HEK293 (cell line): Measurements from ENCODE around the gene CCDC61.
A peak's percentile ranks its signal among the peaks of the same experiment; 100 is the strongest.

Source experiments
- EGR2 ChIP-seq: fragments of 450-650 bp; formaldehyde crosslinking; IDR thresholded peaks from 2 replicates; pipeline ENCODE4 v1.5.1; 2016; ENCODE audit warnings: low read depth, missing biosample characterization, missing genetic modification characterization
- FEZF1 ChIP-seq: fragments of 450-650 bp; formaldehyde crosslinking; IDR thresholded peaks from 2 replicates; pipeline ENCODE4 v1.5.1; 2016; ENCODE audit warnings: missing biosample characterization, missing genetic modification characterization
- OSR2 ChIP-seq: fragments of 450-650 bp; formaldehyde crosslinking; IDR thresholded peaks from 2 replicates; pipeline ENCODE4 v1.5.1; 2016; ENCODE audit warnings: missing biosample characterization, missing genetic modification characterization
- RBAK ChIP-seq: fragments of 450-650 bp; formaldehyde crosslinking; IDR thresholded peaks from 2 replicates; pipeline ENCODE4 v1.5.1; 2016; ENCODE audit warnings: missing biosample characterization, missing genetic modification characterization
- SCRT2 ChIP-seq: fragments of 450-650 bp; formaldehyde crosslinking; IDR thresholded peaks from 2 replicates; pipeline ENCODE4 v1.5.1; 2016; ENCODE audit warnings: missing biosample characterization, missing genetic modification characterization
- SP2 ChIP-seq: fragments of 450-650 bp; formaldehyde crosslinking; IDR thresholded peaks from 2 replicates; pipeline ENCODE4 v1.5.1; 2016; ENCODE audit warnings: missing biosample characterization, missing genetic modification characterization
- ZEB2 ChIP-seq: fragments of 450-650 bp; formaldehyde crosslinking; IDR thresholded peaks from 2 replicates; pipeline ENCODE4 v1.5.1; 2016; ENCODE audit warnings: missing biosample characterization, missing genetic modification characterization
- ZFP37 ChIP-seq: fragments of 450-650 bp; formaldehyde crosslinking; IDR thresholded peaks from 2 replicates; pipeline ENCODE4 v1.5.1; 2016; ENCODE audit warnings: missing biosample characterization, missing genetic modification characterization
- ZNF10 ChIP-seq: fragments of 450-650 bp; formaldehyde crosslinking; IDR thresholded peaks from 2 replicates; pipeline ENCODE4 v1.5.1; 2017; ENCODE audit warnings: missing biosample characterization, missing genetic modification characterization
- ZNF114 ChIP-seq: fragments of 450-650 bp; formaldehyde crosslinking; IDR thresholded peaks from 2 replicates; pipeline ENCODE4 v1.5.0; 2017; ENCODE audit warnings: missing biosample characterization, missing genetic modification characterization
- ZNF146 ChIP-seq: fragments of 450-650 bp; formaldehyde crosslinking; IDR thresholded peaks from 2 replicates; pipeline ENCODE4 v1.5.1; 2016; ENCODE audit warnings: missing biosample characterization, missing genetic modification characterization
- ZNF19 ChIP-seq: fragments of 450-650 bp; formaldehyde crosslinking; IDR thresholded peaks from 2 replicates; pipeline ENCODE4; 2016; ENCODE audit warnings: missing biosample characterization, missing genetic modification characterization, low read depth
- ZNF311 ChIP-seq: fragments of 450-650 bp; formaldehyde crosslinking; IDR thresholded peaks from 2 replicates; pipeline ENCODE4 v1.5.1; 2017; ENCODE audit warnings: missing biosample characterization, missing genetic modification characterization, borderline replicate concordance
- ZNF404 ChIP-seq: fragments of 450-650 bp; formaldehyde crosslinking; IDR thresholded peaks from 2 replicates; pipeline ENCODE4 v1.5.1; 2017; ENCODE audit warnings: missing biosample characterization, missing genetic modification characterization
- ZNF416 ChIP-seq: fragments of 450-650 bp; formaldehyde crosslinking; IDR thresholded peaks from 2 replicates; pipeline ENCODE4 v1.5.1; 2016; ENCODE audit warnings: missing biosample characterization, missing genetic modification characterization
- ZNF426 ChIP-seq: fragments of 450-650 bp; formaldehyde crosslinking; IDR thresholded peaks from 2 replicates; pipeline ENCODE4 v1.5.1; 2017; ENCODE audit warnings: missing biosample characterization, missing genetic modification characterization, mild to moderate bottlenecking, inconsistent platforms, moderate library complexity
- ZNF521 ChIP-seq: fragments of 450-650 bp; formaldehyde crosslinking; IDR thresholded peaks from 2 replicates; pipeline ENCODE4 v1.5.1; 2017; ENCODE audit warnings: missing biosample characterization, mild to moderate bottlenecking, missing genetic modification characterization
- ZNF529 ChIP-seq: fragments of 450-650 bp; formaldehyde crosslinking; IDR thresholded peaks from 2 replicates; pipeline ENCODE4 v1.5.1; 2017; ENCODE audit warnings: missing genetic modification characterization, missing biosample characterization; ENCODE audit not compliant: insufficient replicate concordance
- ZNF530 ChIP-seq: fragments of 450-650 bp; formaldehyde crosslinking; IDR thresholded peaks from 2 replicates; pipeline ENCODE4 v1.5.1; 2016; ENCODE audit warnings: low read depth, missing biosample characterization, missing genetic modification characterization
- ZNF555 ChIP-seq: fragments of 450-650 bp; formaldehyde crosslinking; conservative IDR thresholded peaks from 2 replicates; pipeline ENCODE4 v1.5.1; 2017; ENCODE audit warnings: missing biosample characterization, mild to moderate bottlenecking, missing genetic modification characterization, inconsistent platforms
- ZNF571 ChIP-seq: fragments of 450-650 bp; formaldehyde crosslinking; IDR thresholded peaks from 2 replicates; pipeline ENCODE4 v1.5.0; 2017; ENCODE audit warnings: missing biosample characterization, missing genetic modification characterization
- ZNF585B ChIP-seq: fragments of 450-650 bp; formaldehyde crosslinking; IDR thresholded peaks from 2 replicates; pipeline ENCODE4 v1.5.1; 2016; ENCODE audit warnings: missing biosample characterization, missing genetic modification characterization
- ZNF621 ChIP-seq: fragments of 450-650 bp; formaldehyde crosslinking; IDR thresholded peaks from 2 replicates; pipeline ENCODE4 v1.5.1; 2017; ENCODE audit warnings: missing biosample characterization, missing genetic modification characterization
- ZNF777 ChIP-seq: fragments of 450-650 bp; formaldehyde crosslinking; IDR thresholded peaks from 2 replicates; pipeline ENCODE4 v1.5.1; 2017; ENCODE audit warnings: missing biosample characterization, missing genetic modification characterization, borderline replicate concordance
- TF ChIP-seq, protein P1 (sequence below): fragments of 450-650 bp; formaldehyde crosslinking; IDR thresholded peaks from 2 replicates; pipeline ENCODE4 v1.5.1; 2016; ENCODE audit warnings: missing biosample characterization, missing genetic modification characterization
- TF ChIP-seq, protein P2 (sequence below): fragments of 450-650 bp; formaldehyde crosslinking; IDR thresholded peaks from 2 replicates; pipeline ENCODE4 v1.5.1; 2016; ENCODE audit warnings: missing biosample characterization, missing genetic modification characterization, borderline replicate concordance
- TF ChIP-seq, protein P3 (sequence below): fragments of 450-650 bp; formaldehyde crosslinking; IDR thresholded peaks from 2 replicates; pipeline ENCODE4 v1.5.1; 2017; ENCODE audit warnings: missing biosample characterization, missing genetic modification characterization
- TF ChIP-seq, protein P4 (sequence below): IDR thresholded peaks from 2 replicates; pipeline ENCODE4 v1.6.1; 2011; ENCODE audit warnings: mild to moderate bottlenecking, low read depth, low read length, borderline replicate concordance
- TF ChIP-seq, protein P5 (sequence below): fragments of 450-650 bp; formaldehyde crosslinking; IDR thresholded peaks from 2 replicates; pipeline ENCODE4 v1.5.1; 2016; ENCODE audit warnings: missing biosample characterization, missing genetic modification characterization
- TF ChIP-seq, protein P6 (sequence below): fragments of 450-650 bp; formaldehyde crosslinking; IDR thresholded peaks from 2 replicates; pipeline ENCODE4 v1.5.1; 2016; ENCODE audit warnings: missing biosample characterization, missing genetic modification characterization, borderline replicate concordance

CCDC61 gene

DNA sequence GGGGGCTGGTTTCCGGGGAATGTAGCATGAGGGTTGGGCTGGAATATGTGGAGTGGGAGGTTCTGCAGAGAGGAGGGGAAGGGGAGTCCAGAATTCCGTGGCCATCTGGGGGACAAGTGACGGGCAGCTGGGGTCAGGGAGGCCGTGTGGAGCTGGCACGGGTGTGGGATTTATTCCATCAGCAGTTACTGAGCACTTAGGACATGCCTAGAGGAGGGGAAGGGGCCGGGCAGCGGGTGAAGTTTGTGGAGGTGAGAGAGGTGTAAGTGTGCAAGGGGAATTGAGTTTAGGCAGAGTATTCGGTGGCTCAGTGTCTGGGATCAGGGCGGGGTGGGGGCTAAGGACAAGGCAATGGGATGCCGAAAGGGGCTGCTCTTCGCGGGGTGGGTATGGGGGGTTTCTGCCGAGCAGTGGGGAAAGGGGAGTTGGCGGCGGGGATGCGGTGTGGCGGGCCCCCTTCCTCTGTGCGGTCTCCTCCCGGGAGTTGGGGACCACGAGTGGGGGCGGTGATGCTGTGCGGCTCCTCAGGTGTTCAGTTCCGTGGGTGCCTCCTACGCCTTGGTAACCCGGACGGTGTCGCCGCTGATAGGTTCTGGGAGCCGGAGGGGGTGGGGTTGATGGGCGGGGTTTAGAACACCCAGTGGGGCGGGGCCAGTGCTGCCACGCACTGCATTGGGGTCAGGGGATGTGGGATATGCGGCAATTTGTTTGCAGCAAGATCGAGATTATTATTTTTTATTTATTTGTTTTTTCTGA is 5.4 kb downstream of the CCDC61 start (continued):
- TF ChIP-seq ZNF521, result no peak
- no peak for TF ChIP-seq ZNF416 (tag by site-specific recombination)
- TF ChIP-seq ZNF555, result no peak
- peak; percentile 69; the same call in 1 of the 2 replicates for TF ChIP-seq SCRT2
- TF ChIP-seq FEZF1 (tag by site-specific recombination), result no peak
- TF ChIP-seq SP2 (tag by site-specific recombination), result peak; percentile 55
- TF ChIP-seq, protein P1, sequence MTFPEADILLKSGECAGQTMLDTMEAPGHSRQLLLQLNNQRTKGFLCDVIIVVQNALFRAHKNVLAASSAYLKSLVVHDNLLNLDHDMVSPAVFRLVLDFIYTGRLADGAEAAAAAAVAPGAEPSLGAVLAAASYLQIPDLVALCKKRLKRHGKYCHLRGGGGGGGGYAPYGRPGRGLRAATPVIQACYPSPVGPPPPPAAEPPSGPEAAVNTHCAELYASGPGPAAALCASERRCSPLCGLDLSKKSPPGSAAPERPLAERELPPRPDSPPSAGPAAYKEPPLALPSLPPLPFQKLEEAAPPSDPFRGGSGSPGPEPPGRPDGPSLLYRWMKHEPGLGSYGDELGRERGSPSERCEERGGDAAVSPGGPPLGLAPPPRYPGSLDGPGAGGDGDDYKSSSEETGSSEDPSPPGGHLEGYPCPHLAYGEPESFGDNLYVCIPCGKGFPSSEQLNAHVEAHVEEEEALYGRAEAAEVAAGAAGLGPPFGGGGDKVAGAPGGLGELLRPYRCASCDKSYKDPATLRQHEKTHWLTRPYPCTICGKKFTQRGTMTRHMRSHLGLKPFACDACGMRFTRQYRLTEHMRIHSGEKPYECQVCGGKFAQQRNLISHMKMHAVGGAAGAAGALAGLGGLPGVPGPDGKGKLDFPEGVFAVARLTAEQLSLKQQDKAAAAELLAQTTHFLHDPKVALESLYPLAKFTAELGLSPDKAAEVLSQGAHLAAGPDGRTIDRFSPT (tag by site-specific recombination), result no peak
- no peak for TF ChIP-seq ZNF146 (tag by site-specific recombination)
- TF ChIP-seq ZNF10 (tag by site-specific recombination), result no peak
- TF ChIP-seq, protein P2, sequence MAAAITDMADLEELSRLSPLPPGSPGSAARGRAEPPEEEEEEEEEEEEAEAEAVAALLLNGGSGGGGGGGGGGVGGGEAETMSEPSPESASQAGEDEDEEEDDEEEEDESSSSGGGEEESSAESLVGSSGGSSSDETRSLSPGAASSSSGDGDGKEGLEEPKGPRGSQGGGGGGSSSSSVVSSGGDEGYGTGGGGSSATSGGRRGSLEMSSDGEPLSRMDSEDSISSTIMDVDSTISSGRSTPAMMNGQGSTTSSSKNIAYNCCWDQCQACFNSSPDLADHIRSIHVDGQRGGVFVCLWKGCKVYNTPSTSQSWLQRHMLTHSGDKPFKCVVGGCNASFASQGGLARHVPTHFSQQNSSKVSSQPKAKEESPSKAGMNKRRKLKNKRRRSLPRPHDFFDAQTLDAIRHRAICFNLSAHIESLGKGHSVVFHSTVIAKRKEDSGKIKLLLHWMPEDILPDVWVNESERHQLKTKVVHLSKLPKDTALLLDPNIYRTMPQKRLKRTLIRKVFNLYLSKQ, result no peak
- TF ChIP-seq ZNF426 (tag by site-specific recombination), result no peak
- TF ChIP-seq ZNF530, result no peak
- peak; percentile 63 for TF ChIP-seq EGR2 (tag by site-specific recombination)
- no peak for TF ChIP-seq ZNF19
- no peak for TF ChIP-seq ZNF311
- no peak for TF ChIP-seq ZEB2 (tag by site-specific recombination)
- TF ChIP-seq, protein P3, sequence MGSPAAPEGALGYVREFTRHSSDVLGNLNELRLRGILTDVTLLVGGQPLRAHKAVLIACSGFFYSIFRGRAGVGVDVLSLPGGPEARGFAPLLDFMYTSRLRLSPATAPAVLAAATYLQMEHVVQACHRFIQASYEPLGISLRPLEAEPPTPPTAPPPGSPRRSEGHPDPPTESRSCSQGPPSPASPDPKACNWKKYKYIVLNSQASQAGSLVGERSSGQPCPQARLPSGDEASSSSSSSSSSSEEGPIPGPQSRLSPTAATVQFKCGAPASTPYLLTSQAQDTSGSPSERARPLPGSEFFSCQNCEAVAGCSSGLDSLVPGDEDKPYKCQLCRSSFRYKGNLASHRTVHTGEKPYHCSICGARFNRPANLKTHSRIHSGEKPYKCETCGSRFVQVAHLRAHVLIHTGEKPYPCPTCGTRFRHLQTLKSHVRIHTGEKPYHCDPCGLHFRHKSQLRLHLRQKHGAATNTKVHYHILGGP (tag by site-specific recombination), result no peak
- TF ChIP-seq OSR2 (tag by site-specific recombination), result no peak
- TF ChIP-seq ZNF621, result no peak
- TF ChIP-seq ZNF529 (tag by site-specific recombination), result no peak
- TF ChIP-seq, protein P4, sequence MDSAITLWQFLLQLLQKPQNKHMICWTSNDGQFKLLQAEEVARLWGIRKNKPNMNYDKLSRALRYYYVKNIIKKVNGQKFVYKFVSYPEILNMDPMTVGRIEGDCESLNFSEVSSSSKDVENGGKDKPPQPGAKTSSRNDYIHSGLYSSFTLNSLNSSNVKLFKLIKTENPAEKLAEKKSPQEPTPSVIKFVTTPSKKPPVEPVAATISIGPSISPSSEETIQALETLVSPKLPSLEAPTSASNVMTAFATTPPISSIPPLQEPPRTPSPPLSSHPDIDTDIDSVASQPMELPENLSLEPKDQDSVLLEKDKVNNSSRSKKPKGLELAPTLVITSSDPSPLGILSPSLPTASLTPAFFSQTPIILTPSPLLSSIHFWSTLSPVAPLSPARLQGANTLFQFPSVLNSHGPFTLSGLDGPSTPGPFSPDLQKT, result no peak
- TF ChIP-seq ZNF571 (tag by site-specific recombination), result no peak
- TF ChIP-seq ZNF404 (tag by site-specific recombination), result no peak
- TF ChIP-seq, protein P5, sequence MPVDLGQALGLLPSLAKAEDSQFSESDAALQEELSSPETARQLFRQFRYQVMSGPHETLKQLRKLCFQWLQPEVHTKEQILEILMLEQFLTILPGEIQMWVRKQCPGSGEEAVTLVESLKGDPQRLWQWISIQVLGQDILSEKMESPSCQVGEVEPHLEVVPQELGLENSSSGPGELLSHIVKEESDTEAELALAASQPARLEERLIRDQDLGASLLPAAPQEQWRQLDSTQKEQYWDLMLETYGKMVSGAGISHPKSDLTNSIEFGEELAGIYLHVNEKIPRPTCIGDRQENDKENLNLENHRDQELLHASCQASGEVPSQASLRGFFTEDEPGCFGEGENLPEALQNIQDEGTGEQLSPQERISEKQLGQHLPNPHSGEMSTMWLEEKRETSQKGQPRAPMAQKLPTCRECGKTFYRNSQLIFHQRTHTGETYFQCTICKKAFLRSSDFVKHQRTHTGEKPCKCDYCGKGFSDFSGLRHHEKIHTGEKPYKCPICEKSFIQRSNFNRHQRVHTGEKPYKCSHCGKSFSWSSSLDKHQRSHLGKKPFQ (tag by site-specific recombination), result no peak
- TF ChIP-seq, protein P6, sequence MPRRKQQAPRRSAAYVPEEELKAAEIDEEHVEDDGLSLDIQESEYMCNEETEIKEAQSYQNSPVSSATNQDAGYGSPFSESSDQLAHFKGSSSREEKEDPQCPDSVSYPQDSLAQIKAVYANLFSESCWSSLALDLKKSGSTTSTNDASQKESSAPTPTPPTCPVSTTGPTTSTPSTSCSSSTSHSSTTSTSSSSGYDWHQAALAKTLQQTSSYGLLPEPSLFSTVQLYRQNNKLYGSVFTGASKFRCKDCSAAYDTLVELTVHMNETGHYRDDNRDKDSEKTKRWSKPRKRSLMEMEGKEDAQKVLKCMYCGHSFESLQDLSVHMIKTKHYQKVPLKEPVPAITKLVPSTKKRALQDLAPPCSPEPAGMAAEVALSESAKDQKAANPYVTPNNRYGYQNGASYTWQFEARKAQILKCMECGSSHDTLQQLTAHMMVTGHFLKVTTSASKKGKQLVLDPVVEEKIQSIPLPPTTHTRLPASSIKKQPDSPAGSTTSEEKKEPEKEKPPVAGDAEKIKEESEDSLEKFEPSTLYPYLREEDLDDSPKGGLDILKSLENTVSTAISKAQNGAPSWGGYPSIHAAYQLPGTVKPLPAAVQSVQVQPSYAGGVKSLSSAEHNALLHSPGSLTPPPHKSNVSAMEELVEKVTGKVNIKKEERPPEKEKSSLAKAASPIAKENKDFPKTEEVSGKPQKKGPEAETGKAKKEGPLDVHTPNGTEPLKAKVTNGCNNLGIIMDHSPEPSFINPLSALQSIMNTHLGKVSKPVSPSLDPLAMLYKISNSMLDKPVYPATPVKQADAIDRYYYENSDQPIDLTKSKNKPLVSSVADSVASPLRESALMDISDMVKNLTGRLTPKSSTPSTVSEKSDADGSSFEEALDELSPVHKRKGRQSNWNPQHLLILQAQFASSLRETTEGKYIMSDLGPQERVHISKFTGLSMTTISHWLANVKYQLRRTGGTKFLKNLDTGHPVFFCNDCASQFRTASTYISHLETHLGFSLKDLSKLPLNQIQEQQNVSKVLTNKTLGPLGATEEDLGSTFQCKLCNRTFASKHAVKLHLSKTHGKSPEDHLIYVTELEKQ, result no peak
- TF ChIP-seq ZNF585B (tag by site-specific recombination), result no peak
- TF ChIP-seq RBAK, result no peak
- no peak for TF ChIP-seq ZNF114 (tag by site-specific recombination)
- TF ChIP-seq ZFP37, result no peak
- TF ChIP-seq ZNF777 (tag by site-specific recombination), result no peak
